HL-60 (cell line): ENCODE results near the gene NOP9.

Experiments
- DNase-seq, 2 experiments: peaks; one replicate each; pipeline ENCODE4 v3.0.0-alpha.2; 2010 to 2020; ENCODE audit warnings: low read depth in 1 of 2, low spot score in 1 of 2
- H3K27ac ChIP-seq: fragments of 250-450 bp; sonication (Bioruptor Pico); replicated peaks from 2 replicates; pipeline ENCODE4 v1.5.1; 2020; ENCODE audit warnings: mild to moderate bottlenecking, moderate library complexity
- H3K27me3 ChIP-seq: fragments of 250-450 bp; sonication (Bioruptor Pico); 2 replicates; pipeline ENCODE4 v1.5.1; 2021; ENCODE audit warnings: mild to moderate bottlenecking, moderate library complexity; ENCODE audit not compliant: insufficient read depth, poor library complexity, severe bottlenecking
- H3K4me3 ChIP-seq: replicated peaks from 2 replicates; pipeline ENCODE4 v1.5.1; 2011; ENCODE audit warnings: mild to moderate bottlenecking, control low read depth, low read length; ENCODE audit not compliant: insufficient read depth
- CTCF ChIP-seq: IDR thresholded peaks from one replicate; pipeline ENCODE4 v1.5.1; 2011; ENCODE audit warnings: low read length, control low read depth, inconsistent platforms; ENCODE audit not compliant: insufficient read depth
- GABPA ChIP-seq: IDR thresholded peaks from 2 replicates; pipeline ENCODE4 v1.6.1; 2012; ENCODE audit warnings: low read depth
- POLR2AphosphoS5 ChIP-seq: IDR thresholded peaks from 2 replicates; pipeline ENCODE4 v1.6.1; 2012; ENCODE audit warnings: low read depth
- SPI1 ChIP-seq: IDR thresholded peaks from 2 replicates; pipeline ENCODE4 v1.6.1; 2012; ENCODE audit warnings: low read depth, mild to moderate bottlenecking, borderline replicate concordance
- TF ChIP-seq, protein P1 (sequence below): IDR thresholded peaks from 2 replicates; pipeline ENCODE4 v1.6.1; 2012; ENCODE audit warnings: low read depth; ENCODE audit not compliant: insufficient replicate concordance

Gene NOP9

GRCh38 chr14:24316597-24316950 is 16.9 kb downstream of the NOP9 start:
- DNase-seq = no peak
- Histone ChIP-seq H3K4me3 (no peak overlapping the region), H3K27ac (no peak overlapping the region), H3K27me3 (no peaks in the 10 kb centered on the region)
- TF ChIP-seq, protein P1, sequence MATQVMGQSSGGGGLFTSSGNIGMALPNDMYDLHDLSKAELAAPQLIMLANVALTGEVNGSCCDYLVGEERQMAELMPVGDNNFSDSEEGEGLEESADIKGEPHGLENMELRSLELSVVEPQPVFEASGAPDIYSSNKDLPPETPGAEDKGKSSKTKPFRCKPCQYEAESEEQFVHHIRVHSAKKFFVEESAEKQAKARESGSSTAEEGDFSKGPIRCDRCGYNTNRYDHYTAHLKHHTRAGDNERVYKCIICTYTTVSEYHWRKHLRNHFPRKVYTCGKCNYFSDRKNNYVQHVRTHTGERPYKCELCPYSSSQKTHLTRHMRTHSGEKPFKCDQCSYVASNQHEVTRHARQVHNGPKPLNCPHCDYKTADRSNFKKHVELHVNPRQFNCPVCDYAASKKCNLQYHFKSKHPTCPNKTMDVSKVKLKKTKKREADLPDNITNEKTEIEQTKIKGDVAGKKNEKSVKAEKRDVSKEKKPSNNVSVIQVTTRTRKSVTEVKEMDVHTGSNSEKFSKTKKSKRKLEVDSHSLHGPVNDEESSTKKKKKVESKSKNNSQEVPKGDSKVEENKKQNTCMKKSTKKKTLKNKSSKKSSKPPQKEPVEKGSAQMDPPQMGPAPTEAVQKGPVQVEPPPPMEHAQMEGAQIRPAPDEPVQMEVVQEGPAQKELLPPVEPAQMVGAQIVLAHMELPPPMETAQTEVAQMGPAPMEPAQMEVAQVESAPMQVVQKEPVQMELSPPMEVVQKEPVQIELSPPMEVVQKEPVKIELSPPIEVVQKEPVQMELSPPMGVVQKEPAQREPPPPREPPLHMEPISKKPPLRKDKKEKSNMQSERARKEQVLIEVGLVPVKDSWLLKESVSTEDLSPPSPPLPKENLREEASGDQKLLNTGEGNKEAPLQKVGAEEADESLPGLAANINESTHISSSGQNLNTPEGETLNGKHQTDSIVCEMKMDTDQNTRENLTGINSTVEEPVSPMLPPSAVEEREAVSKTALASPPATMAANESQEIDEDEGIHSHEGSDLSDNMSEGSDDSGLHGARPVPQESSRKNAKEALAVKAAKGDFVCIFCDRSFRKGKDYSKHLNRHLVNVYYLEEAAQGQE = no peak
- TF ChIP-seq CTCF (no peak), SPI1 (no peak), POLR2AphosphoS5 (no peak), GABPA (no peak)

DNA sequence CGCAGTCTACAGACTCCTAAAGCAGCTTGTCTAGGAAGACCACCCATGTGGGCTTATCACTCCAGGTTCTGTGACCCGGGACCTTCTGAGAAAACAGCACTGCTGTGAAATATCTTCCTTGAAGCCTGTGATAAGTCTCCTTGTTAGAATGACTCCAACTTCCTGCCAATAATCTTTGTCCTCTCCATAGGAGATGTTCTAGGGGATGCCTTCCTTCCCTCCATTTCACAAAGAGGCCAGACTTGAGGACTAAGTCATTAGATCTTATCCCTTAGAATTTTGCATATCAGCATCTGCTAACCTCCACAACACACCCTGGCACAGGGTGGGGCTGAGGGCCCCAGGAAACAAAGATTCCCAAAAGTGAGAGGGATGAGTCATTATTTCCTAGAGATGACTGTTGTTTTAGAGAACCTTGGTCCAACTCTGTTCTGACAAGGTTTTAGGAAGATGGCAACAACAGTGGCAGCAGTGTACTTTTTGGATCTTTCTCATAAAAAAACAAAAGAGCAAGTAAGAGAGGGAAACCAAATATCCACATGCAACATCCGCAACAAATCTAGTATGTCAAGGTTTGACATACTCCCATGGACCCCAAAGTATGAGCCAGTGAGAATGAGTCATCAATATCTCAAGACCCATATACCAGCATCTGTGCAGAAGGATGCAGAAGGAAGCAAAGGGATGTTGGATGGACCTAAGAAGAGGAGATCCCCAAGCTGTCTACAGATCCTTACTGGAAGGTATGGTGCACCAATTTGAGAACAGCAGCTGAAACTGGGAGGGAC is 17.7 kb downstream of the NOP9 start:
- Histone ChIP-seq H3K27me3 (no peaks in the 10 kb centered on the region), H3K27ac (no peak overlapping the region), H3K4me3 (no peak overlapping the region)
- no peak for DNase-seq
- TF ChIP-seq CTCF (no peak), GABPA (no peak), SPI1 (no peak), POLR2AphosphoS5 (no peak)
- TF ChIP-seq, protein P1 = no peak

GRCh38 chr14:24321212-24321975 is 21.7 kb downstream of the NOP9 start:
- no peak overlapping the region for H3K27ac ChIP-seq
- no peak for DNase-seq
- H3K27me3 ChIP-seq = no peaks in the 10 kb centered on the region
- H3K4me3 ChIP-seq = no peak overlapping the region
- TF ChIP-seq SPI1 (no peak), POLR2AphosphoS5 (no peak), CTCF (no peak), GABPA (no peak)
- TF ChIP-seq, protein P1 = no peak
